ENCODE measurements around the gene GAP43.

The GAP43 gene

DNA sequence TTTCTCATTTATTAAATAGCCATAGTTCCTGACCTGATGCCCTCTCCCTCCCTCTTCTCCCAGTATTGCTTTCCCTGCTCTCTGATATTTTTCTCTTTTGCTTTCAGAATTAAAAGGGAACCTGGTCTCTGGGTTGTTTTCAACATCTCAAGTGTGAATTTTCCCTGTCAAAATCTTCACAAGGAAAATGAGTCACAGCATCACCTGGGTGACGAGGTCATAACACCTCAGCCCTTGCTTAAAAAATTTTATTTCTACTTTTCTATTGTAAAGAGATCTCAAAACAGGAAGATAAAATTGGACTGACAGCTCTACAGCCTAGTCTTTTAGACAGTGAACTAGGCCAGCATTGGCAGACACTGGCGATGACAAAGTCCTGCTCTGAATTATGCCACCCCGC is 40.1 kb downstream of the GAP43 start:
- DNase-seq, result no peak

DNA sequence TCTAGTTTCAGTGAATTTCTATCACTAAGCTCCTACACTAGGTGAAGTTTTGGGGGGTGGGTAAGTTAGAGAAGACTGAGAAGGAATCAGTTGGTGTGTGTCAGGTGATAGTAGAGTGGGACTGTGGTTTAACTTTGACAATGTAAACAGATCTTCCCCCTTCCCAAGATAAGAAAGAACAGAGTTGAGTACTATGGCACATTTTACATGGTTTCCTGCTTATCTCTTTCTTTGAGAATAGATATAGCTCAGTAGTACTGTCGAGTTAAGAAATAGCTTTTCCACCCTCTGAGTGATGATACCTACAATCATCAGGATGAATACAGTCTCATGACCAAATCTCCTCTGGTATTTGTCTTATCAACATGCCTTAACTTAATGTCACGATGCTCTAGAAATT is 42.8 kb downstream of the GAP43 start:
- no peak for DNase-seq

DNA sequence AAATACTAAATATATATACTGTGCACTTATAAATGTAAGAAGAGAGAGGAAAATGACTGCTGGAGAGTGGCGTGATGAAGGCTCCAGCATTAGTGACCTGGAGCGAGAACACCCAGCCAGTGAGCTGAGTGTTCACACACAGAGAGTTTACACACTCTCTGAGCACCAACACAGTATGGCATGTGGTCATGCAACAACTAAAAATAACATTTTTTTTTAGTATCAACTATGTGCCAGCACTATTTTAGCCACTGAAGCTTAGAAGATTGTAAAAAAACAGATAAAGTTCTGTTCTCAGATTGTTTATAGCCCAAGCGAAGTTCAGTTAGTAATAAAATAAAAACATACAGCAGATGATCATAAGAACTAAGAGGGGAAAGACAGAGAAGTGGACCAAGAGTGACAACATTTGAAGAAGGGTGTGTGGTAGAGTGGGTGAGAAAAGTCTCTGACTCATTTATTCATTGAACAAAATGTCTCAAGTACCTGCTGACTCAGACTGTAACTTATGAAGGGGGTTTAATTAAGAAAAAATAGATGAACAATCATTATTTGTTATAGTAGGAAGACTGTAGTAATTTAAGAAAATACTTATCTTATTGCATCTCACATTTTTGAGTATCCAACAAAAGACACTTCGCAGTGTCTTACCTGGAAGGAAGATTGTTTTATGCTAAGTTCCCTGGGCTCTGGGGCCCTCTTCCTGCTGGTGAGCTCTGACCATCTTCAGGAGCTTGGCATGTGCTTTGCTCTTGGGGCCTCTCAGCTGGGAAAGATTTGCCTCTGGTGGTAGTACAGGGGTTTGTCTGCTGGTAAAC is 43.8 kb downstream of the GAP43 start:
- no peak for DNase-seq

DNA sequence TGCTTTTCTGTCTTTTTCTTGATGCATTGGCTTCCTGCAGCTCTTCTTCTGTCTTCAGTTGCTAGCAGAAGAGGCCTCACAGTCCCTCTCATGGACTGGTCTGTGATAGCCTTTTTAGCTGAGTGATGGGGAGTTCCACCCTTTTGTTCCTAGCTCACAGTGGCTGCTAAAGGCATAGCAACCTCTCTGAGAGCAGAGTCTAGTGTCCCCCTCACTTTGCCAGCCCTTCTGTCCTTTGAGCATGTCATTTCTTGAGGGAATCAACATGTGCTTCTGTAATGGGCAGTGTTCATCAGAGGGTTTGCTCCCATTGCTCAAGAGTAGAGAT is 44.4 kb downstream of the GAP43 start:
- no peak for DNase-seq

DNA sequence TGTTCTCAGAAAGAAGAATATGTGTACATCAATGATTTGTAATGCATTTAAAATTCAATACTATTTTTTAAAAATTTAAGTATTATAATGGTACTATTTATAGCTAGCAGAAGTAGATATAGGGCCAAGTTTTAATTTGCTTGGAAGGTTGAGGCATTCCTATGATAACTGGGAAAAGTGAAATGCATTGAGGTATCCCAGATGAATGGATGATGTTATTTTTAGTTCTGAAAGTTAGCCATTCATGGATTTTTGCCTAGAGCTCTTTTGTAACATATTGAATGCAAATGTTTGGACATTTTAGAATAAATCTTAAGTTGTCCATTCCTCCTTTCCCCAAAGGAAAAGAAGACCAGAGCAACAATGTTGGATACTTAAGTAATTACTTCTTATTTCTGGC is 47.6 kb downstream of the GAP43 start:
- DNase-seq, result no peak

DNA sequence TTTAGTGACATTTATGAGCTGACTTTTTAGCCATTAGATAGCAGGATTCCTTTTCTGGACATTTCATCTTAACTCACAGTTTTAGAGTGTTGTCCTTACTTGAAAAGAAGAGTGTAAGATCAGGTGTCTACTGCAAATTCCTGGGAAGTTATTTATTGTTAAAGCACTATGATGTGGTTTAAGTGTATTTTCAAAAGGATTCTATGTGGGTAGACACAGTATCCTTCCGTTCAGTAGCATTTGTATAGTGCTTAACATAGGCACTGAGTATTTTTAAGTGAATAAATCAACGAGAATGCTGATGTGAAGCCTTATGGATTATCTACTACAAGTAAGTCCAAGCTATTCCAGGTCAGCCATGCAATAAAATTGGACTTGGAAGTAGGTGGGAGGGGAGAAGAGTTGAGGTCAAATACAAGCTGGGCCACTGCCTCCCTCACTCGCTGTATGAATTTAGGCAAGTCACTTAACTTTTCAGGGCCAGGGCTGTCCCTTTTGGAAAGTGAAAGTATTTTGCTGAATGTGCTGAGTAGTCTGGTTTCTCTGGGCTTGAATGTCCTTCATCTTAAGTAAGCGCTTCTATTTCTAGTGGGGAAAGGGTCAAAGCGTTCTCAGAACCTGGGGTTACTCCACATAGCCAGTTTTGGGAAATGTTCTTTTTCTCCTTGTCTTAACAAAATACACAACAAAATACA is 48.6 kb downstream of the GAP43 start:
- DNase-seq, result no peak

DNA sequence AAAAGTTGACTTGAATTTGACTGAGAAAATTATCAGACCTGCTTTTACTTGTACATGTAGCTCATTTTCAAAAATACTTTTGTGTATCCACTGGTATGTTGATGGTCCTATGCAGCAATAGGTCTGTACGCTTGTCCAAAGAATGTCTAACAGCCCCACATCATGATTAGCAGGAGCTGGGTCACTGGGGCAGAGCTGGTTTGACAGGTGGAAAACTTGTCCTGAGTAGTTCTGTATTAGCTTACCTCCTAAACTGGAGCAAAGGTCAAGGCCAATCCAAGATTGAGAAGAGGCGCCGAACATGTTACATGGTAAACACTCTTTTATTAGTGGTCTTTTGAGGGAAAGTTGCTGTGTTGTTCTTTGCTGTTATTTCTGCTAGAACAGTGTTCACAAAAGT is 50.6 kb downstream of the GAP43 start:
- no peak for DNase-seq

DNA sequence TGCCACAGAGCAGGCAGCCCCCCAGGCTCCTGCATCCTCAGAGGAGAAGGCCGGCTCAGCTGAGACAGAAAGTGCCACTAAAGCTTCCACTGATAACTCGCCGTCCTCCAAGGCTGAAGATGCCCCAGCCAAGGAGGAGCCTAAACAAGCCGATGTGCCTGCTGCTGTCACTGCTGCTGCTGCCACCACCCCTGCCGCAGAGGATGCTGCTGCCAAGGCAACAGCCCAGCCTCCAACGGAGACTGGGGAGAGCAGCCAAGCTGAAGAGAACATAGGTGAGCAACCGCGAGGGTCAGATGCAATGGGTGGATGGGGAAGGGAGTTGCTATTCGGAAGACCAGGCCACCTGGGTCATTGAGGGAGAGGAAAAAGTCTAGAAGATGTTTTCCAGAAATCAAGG is 53.0 kb downstream of the GAP43 start:
- no peak for DNase-seq

DNA sequence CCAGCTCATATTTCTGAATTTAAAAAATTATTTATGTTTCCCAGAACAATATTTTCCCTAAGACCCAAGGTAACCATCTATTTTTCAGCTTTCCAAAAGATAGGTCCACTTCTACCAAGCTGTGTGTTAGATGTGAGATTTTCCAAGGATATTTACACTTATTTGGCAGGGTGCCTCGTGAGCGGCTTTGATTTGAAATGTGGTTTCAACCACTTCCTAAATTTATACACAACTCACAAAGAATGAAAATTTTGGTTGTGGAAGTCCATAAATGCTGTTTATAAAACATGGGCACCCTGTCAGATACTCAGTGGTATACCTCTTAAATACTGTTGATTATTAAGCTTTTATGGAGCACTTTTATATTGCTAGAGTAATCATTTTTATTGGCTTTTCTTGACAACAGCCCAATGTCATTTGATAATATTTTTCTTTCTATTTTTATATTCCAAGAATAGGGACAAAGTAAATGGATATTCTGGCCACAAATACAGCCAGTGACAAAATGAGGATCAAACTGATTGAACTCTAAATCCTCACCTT is 57.6 kb downstream of the GAP43 start:
- no peak for DNase-seq

DNA sequence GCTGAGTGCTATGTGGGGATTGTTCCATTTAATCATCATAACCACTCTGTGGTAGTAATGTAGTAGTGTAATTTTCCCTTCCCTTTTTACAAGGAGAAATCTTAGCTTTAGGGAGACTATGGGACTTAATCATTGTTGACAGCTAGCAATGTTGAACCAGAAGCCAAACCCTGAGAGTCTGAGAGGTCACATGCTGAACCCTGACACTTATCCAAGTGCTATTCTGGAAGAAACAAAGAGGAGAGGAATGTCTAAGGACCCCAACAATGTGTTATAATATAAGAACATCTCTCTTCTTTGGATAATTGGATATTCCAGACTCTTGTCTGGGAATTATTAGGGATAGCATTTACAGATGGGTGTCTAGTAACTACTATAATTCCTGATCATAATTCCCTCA is 58.4 kb downstream of the GAP43 start:
- DNase-seq, result no peak

DNA sequence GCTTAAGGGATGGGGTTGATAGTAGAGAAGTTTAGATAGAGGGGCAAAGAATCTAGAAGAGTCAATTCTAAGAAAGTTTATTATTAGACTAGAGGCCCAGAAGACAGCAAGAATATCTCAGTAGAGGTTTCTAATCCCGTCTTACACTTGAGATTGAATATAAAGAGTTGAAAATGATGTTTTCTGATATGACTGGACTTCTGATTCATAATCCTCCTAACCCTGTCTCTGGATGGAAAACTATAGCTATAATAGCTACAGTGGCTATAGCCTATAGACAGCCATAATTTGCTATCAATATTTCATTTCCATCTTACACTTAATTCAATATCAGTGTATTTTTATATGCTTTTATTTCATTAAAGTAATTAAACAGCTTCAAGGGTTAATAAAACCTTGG is 60.0 kb downstream of the GAP43 start:
- DNase-seq, result no peak

DNA sequence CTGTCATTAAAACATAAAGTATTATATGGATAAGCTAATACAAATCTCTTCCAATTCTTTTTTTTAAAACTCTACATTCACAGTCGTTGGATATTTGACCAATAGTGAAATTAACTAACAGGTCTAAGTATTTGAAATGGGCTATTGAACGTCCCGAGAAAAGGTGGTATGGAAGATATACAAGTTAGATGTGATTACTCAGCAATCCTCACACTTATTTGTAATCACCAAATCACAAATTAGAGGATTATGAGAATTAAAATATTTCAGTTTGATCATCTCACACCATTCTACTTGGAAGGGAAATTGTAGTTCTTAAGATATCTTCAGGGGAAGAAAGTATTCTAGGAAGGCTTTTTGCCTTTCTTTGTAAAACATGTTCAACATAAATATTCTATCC is 60.5 kb downstream of the GAP43 start:
- no peak for DNase-seq

DNA sequence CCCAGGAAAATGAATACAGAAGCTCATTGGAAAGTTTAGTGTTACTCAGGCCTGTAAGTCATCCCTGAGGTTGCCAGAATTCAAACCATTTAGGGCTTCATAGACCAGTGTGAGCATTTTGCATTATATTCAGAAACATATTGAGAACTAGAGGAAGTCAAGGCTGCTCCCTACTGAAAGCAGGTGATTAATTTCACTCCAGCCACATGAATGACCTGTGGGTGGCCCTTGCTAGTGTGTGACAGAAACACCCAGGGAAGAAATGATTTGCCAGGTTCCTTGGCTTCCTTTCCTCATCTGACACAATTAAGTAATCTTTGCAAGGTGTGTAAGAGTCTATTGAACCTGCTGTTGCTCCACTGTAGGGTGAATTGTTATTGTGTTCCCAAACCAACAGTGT is 61.8 kb downstream of the GAP43 start:
- no peak for DNase-seq

DNA sequence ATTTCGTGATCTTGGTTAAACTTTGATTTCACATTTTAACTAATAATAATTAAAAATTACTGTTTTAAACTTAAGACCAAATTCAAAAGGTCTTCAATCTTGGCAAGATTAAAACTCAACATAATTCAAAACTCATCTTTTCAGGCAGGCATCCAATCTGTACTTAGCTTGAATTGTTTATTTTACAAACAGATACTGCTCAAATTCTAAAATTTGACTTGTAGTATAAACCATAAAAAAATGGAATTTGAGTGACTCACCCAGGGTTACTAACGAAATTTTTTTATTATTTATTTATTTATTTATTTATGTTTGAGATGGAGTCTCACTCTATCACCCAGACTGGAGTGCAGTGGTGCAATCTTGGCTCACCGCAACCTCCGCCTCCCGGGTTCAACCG is 64.4 kb downstream of the GAP43 start:
- DNase-seq, result no peak

DNA sequence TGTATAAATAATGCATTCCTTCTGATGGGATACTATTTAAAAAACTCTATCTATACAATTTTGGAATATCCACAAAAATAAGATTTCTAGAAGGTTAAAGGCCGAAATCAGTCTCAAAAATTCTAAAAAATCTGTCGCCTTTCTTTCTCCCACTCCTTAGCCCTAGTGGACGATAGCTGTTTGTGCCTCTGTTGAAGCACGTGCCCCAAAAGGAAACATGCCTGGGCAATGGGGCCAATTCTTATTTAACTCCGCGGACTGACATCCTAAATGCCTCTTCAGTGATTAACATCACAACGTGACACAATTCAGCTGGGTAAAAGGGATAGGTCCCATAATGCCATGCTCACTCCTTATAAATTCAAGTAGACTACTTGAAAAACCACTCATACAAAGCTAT is 65.1 kb downstream of the GAP43 start:
- no peak for DNase-seq

DNA sequence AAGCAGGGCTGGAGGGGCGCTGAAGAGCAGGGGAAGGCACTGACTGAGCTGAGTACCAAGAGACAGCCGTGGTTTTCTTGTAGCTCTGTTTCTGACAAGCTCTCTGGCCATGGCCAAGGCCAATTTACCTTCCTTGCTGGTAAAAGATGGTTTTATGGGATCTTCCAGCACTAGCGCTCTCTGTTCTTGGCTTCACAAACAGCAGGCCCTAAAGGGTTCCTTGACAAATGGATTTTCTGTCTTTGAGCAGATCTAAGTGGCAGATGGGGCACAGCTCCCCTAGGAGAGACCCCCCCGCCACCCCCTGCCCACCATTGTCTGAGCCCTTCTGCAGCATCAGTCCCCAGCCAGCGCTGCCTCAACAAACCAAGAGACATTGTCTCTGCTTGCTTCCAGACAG is 66.6 kb downstream of the GAP43 start:
- no peak for DNase-seq

DNA sequence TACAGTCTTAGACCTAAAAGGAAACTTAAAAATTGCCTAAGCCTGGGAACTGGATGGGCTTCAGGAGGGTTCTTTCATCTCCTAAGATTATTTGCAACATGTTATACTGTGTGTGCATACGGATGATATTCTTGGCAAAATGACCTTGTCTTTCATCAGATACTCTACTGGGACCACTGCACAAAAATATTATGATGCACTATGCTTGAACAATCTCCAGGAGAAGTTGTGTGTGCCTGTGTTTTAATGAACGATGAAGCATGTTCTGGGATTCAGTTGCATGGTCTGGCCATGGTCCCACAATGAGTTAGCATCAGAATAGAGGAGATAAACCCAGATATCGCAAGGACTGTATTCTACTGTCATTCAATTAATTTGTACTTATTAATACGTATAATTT is 68.7 kb downstream of the GAP43 start:
- no peak for DNase-seq

DNA sequence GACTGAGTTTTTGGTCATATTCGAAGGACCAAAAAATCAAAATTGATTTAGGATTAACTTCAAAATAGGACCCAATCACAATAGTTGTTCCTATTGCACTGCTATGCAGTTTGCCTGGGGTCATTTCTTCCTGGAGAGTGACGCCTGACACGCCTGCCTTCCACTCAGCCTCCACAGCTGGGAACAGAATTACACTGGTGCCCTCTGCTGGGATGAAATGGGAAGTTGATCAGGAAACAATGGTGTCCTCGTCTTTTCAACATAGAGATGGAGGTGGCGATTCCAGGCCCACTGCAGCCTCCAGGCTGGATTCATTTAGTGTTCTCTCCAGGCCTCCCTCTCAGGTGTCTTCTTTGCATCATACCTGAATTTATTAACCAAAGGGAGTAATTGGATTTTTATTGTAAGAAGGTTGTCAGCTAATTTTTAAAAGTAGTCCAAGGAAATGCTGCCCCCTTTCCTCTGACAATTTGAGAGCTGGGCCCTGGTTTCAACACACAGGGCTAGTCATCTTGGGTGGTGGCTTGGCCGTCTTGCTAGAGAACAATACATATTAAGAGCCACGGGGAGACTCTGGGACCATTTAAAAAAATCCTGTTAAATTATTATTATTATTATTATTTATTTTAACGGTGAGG is 69.7 kb downstream of the GAP43 start:
- DNase-seq, result peak; percentile 46 to 71

DNA sequence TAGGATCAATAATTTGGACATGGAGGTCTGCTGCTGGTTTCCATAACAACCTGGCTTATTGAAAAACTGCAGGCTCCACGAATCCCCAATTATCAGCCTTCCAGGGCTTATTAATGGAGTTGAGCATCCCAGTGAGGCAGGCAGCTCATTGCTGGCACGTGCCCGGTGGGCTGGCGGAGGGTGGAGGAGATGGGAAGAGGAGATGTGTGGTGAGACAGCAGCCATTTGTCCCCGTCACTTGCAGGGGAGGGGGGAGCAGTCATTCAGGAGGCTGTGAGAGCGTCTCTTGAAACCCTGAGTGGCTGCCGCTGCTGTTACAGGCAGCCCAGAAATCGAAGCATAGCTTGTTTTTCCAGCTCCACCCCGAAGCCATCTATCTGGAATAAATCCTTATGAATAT is 70.6 kb downstream of the GAP43 start:
- peak; percentile 23 to 26 for DNase-seq

DNA sequence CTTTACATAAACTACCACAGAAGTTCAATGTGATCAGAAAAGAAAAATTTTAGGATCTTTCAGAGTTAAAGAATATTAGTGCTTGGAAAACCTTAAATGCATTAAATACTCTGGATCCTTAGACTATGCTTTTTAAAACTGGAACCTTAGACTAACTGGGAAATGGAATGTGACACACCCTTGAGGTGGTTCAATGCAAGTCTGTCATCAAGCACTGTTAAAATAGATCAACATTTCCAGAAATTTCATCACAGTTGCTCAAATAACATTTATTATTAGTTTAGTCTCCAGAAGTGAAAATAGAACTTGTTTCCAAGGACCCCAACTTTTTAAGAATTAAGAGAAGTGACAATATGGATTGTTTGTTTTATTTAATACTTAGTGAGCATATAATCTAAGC is 71.8 kb downstream of the GAP43 start:
- no peak for DNase-seq

DNA sequence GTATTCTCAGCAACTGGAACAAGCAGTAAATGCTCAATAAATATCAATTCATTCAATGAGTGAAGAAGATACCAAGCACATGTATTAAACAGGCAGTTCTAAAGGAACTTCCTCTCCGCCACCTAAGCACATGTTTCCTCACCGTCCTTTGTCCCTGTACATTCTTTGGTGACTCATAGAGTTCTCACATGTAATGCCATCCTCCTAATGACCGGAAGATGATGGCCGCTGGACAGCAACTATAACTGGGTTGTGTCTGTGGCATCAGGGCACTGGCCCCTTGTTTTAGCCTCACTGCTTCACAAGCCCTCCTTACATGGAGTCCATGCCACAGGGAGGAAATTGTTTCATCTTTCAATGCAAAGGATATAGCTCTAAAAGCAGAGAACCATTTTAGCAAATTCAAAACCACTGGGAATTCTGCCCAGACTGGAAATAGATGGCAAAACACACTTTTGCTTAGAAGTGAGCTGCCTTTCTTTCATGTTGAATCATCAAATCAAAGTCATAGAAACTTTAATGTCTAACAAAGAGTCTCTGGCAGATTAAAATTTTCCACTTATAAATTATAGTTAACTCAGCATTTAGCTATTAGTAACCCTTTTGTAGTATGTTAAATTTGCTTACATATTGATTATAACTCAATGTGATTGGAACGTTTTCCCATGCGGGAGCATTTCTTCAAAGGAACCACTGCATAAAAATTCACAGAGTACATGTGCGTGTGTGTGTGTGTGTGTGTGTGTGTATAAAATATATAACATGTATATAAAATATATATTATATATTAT is 74.1 kb downstream of the GAP43 start:
- no peak for DNase-seq

DNA sequence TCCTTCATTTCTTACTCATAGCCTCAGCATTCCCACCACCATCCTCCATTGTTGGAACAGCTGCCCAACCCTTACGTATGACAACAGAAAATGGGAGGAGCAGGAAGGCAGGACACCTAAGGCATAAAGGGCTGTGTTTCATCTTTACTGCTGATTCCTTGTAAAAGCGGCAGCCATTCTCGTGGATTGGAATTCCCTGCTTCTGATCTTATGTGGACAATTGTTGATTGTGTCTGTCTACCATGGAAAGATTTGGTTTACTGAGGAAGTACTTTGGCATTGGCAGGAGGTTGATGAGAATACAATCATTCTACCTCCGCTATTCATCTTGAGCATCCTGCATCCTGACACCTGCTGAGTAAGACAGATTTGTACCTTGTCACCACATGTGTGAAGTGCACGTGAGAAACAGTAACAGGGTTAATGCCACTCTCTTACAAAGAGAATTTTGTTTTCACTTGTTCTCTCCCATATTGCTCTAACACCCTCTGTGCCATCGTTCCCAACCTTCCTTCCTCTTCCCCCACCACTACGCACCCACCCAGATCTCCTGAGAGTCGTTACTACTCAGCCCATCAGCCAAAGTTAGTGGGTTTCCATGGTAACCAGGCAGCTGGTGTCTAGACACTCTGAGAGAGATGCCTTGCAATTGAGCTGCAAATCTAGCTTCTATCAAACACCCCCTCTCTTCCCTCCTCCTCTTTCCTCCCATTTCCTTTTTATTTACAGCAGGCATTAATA is 75.7 kb downstream of the GAP43 start:
- peak in 1 of 2 donors; percentile 19 for DNase-seq
